ENCODE measurements around the gene TBX21. TPM values are rescaled to one million over a fixed set of nuclear protein-coding genes. Genes with fewer than 3 reads are reported as not detected.
"Not testable (repeated sequence)": the region's sequence is repeated elsewhere in the genome, so short reads cannot be mapped to it uniquely, and the experiment has no call there.

Gene TBX21
- total RNA-seq, 2 experiments from 2014 or later = 10.6 to 12.3 TPM

DNA sequence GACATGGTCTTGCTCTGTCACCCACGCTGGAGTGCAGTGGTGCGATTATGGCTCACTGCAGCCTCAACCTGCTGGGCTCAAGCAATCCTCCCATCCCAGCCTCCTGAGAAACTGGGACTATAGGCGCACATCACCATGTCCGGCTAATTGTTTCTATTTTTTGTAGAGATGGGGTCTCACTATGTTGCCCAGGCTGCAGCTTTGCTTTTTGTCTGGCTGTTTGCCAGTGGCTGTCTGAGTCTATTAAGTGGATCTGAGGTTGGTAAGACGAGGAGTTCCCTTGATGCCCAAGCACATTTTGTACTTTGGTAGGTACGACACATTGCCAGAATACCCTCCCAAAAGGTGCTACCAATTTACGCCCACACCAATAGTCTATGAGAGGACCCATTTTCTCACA, 5.1 kb downstream of the TBX21 start:
- Mint-ChIP-seq H3K9me3 (no peaks in the 10 kb centered on the region), H3K27ac (no peak overlapping the region), H3K4me1 (ENCODE audit: low read depth) (peaks cover 22% of the 10 kb centered on the region), H3K36me3 (ENCODE audit: low read depth) (no peaks in the 10 kb centered on the region), H3K4me3 (no peak overlapping the region), H3K27me3 (peaks cover 5% of the 10 kb centered on the region)
- Histone ChIP-seq H3K27me3 (ENCODE audit: control insufficient read depth in 1 of 2, insufficient read depth in 2 of 2, low read length in 2 of 2) (peaks cover 0 to 2% of the 10 kb centered on the region in 2 experiments), H3K36me3 (ENCODE audit: insufficient read depth, low read length) (peaks cover 3% of the 10 kb centered on the region), H3K4me1 (ENCODE audit: insufficient read depth, low read length) (peaks cover 81% of the 10 kb centered on the region), H3K9me3 (ENCODE audit: control insufficient read depth in 1 of 2, insufficient read depth in 1 of 2, low read length in 2 of 2) (no peaks in the 10 kb centered on the region), H3K27ac (ENCODE audit: low read depth in 1 of 2, low read length in 2 of 2) (no peak overlapping the region), H3K4me3 (ENCODE audit: low read length) (no peak overlapping the region)
- intact Hi-C loops (cut with DNase I, micrococcal nuclease) = loop anchor here in 1 of 2 experiments (5.0 kb wide), 1 partner anchor 44 kb away; no protein-coding TSS in a partner anchor
- ChIA-PET CTCF (no interaction called here), POLR2A (no interaction called here)
- no peak for TF ChIP-seq CTCF (IDR thresholded peaks at IDR 0.05)
- DNase-seq (peak in 1 of 14 experiments; percentile 23), ATAC-seq (ENCODE audit: poor library complexity) (no peak)

DNA sequence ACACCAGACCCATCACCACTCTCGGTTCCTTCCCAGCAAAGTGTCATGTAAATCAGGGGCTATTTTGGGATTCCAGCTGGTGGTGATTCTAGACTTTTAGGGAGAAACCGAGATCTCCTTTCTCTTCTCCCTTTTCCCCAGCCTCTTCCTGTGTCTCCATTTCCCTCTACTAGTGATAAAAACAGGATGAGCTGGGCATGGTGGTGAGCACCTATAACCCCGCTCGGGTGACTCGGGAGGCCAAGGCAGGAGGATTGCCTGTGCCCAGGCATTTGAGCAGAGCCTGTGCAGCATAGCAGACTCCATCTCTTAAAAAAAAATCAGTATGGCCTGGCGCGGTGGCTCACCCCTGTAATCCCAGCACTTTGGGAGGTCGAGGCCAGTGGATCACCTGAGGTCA, 6.1 kb downstream of the TBX21 start:
- ATAC-seq (ENCODE audit: poor library complexity) (no peak), DNase-seq (no peak)
- H3K9me3 ChIP-seq (ENCODE audit: control insufficient read depth in 1 of 2, insufficient read depth in 1 of 2, low read length in 2 of 2) = no peaks in the 10 kb centered on the region
- peaks cover 18% of the 10 kb centered on the region for H3K4me1 Mint-ChIP-seq (ENCODE audit: low read depth)
- intact Hi-C loops (cut with DNase I, micrococcal nuclease) = loop anchor here in 1 of 2 experiments (5.0 kb wide), 1 partner anchor 43 kb away; no protein-coding TSS in a partner anchor
- H3K4me3 Mint-ChIP-seq = no peak overlapping the region
- H3K9me3 Mint-ChIP-seq = no peaks in the 10 kb centered on the region
- no peak for TF ChIP-seq CTCF (IDR thresholded peaks at IDR 0.05)
- ChIA-PET CTCF (no interaction called here), POLR2A (no interaction called here)
- H3K27me3 Mint-ChIP-seq = no peaks in the 10 kb centered on the region
- H3K27me3 ChIP-seq (ENCODE audit: control insufficient read depth in 1 of 2, insufficient read depth in 2 of 2, low read length in 2 of 2) = peaks cover 0 to 2% of the 10 kb centered on the region in 2 experiments
- no peak overlapping the region for H3K27ac Mint-ChIP-seq
- no peak overlapping the region for H3K27ac ChIP-seq (ENCODE audit: low read depth in 1 of 2, low read length in 2 of 2)
- H3K36me3 Mint-ChIP-seq (ENCODE audit: low read depth) = no peaks in the 10 kb centered on the region
- peaks cover 10% of the 10 kb centered on the region for H3K36me3 ChIP-seq (ENCODE audit: insufficient read depth, low read length)
- peaks cover 80% of the 10 kb centered on the region for H3K4me1 ChIP-seq (ENCODE audit: insufficient read depth, low read length)
- H3K4me3 ChIP-seq (ENCODE audit: low read length) = no peak overlapping the region

DNA sequence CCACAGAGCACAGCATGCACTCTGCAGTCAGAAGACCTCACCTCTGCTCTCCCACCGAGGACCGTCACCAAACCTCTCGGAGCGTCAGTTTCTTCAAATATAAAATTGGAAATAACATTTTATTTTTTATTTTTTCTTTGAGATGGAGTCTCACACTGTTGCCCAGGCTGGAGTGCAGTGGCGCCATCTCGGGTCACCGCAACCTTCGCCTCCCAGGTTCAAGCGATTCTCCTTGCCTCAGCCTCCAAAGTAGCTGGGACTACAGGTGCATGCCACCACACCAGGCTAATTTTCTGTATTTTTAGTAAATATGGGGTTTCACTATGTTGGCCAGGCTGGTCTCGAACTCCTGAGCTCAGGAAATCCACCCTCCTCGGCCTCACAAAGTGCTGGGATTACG, 6.9 kb downstream of the TBX21 start:
- H3K4me1 ChIP-seq (ENCODE audit: insufficient read depth, low read length) = peaks cover 76% of the 10 kb centered on the region

More for the DNA sequence above, 6.9 kb downstream of the TBX21 start:
- intact Hi-C loops (cut with DNase I, micrococcal nuclease) = loop anchor here in 1 of 2 experiments (5.0 kb wide), 1 partner anchor 42 kb away; no protein-coding TSS in a partner anchor
- H3K36me3 Mint-ChIP-seq (ENCODE audit: low read depth); ATAC-seq (ENCODE audit: poor library complexity); H3K27ac Mint-ChIP-seq; H3K9me3 Mint-ChIP-seq; H3K4me3 ChIP-seq (ENCODE audit: low read length); POLR2A ChIA-PET; H3K27ac ChIP-seq (ENCODE audit: low read depth in 1 of 2, low read length in 2 of 2); H3K4me3 Mint-ChIP-seq; H3K27me3 ChIP-seq (ENCODE audit: control insufficient read depth in 1 of 2, insufficient read depth in 2 of 2, low read length in 2 of 2); H3K9me3 ChIP-seq (ENCODE audit: control insufficient read depth in 1 of 2, insufficient read depth in 1 of 2, low read length in 2 of 2); H3K27me3 Mint-ChIP-seq; DNase-seq; CTCF ChIA-PET: not testable (repeated sequence)
- H3K4me1 Mint-ChIP-seq (ENCODE audit: low read depth) = peaks cover 18% of the 10 kb centered on the region
- peaks cover 17% of the 10 kb centered on the region for H3K36me3 ChIP-seq (ENCODE audit: insufficient read depth, low read length)

All from CD4-positive, alpha-beta T cell (primary cell).